ENCODE data around the gene FAM227A. TPM values are rescaled to one million over a fixed set of nuclear protein-coding genes. Genes with fewer than 3 reads are reported as not detected.
A peak's percentile ranks its signal among the peaks of the same experiment; 100 is the strongest.

The FAM227A gene
- 1.0 and 1.4 TPM in 2 replicates for polyA plus RNA-seq (2011; rRNA removed)
- 2.9 and 3.1 TPM in 2 replicates for polyA minus RNA-seq (2011; rRNA and poly(A)+ RNA removed)

- Histone ChIP-seq H3K4me3 (ENCODE audit: low read depth, low read length) (peak within 1 kb of the TSS; percentile 87), H3K27ac (ENCODE audit: low read depth, low read length) (peak within 1 kb of the TSS; percentile 83), H3K9me3 (ENCODE audit: control insufficient read depth, insufficient read depth, low read length) (no peaks in the 10 kb centered on the region; the same call in 1 of the 2 replicates), H3K27me3 (ENCODE audit: control insufficient read depth, insufficient read depth, low read length) (no peaks in the 10 kb centered on the region)
- TF ChIP-seq CTCF (IDR thresholded peaks at IDR 0.05; ENCODE audit: low read depth, low read length): no peak
- POLR2A ChIA-PET: no interaction called here
- CTCF ChIA-PET: no interaction called here
- peak; percentile 39 for DNase-seq (ENCODE audit: low read depth, low spot score)
Observed at GRCh38 chr22:38656256-38657044, at the start of gene FAM227A, which contains the start of gene CBY1. Gene FAM227A (minus strand): TSS chr22:38656392. CDS start chr22:38650168, 6,224 bp downstream. Gene CBY1 (plus strand): TSS chr22:38656638. CDS start chr22:38668055, 11,417 bp downstream.

DNA sequence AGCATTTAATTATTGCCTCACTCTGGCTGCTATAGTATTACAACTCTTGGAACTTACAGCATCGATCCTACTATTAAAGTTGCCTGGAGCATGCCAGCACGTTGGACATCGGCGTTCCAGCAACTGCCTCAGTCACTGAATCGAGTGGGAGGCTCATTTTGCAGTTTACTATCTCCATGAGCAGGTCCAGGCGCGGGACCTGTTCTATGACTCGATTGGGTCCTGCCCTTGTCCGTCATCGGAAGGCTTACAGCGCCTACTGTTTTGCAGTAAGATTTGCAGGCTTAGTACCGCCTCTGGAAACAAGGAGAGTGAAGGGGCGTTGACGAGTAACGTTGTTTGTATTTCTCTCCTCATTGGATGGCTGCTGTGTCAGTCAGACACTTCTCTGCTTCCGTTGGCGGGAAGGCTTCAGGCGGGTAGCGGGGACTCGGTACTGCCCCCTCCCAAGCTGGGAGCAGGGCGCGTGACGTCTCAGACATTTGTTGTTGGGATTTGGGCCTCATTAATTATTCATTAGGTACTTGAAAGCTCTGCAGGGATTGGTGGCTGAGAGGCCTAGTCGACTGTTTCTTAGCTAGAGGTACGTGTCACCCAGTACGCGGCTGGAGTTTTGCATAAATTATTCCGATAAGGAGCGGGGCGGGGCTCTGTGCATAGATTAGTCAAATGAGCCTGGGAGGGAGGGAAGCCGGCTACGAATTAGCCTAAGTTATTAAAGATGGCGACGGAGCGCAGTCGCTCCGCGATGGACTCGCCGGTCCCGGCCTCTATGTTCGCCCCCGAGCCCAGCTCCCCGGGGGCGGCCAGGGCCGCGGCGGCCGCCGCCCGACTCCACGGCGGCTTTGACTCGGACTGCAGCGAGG lies 49.3 kb upstream of the FAM227A start, which contains the start of gene GTPBP1:
Gene GTPBP1, plus strand, starts transcription at position 710 of the 866 bp plus-strand sequence. Its CDS starts 12 bp downstream, at position 722.
- peak within 1 kb of the TSS; percentile 87 for H3K27ac ChIP-seq (ENCODE audit: low read depth, low read length)
- ChIA-PET POLR2A (interaction anchor here (0.5 to 1.7 kb wide), 10 partner anchors 9 to 800 kb away, joined by 3 to 8 read pairs (median 3); partner anchors contain the start of gene TOMM22), CTCF (interaction anchor here (1.0 kb wide), 1 partner anchor 20 kb away, joined by 6 read pairs; no protein-coding TSS in a partner anchor)
- H3K4me3 ChIP-seq (ENCODE audit: low read depth, low read length): peak within 1 kb of the TSS; percentile 88
- H3K9me3 ChIP-seq (ENCODE audit: control insufficient read depth, insufficient read depth, low read length): peaks cover 3% of the 10 kb centered on the region; the same call in 1 of the 2 replicates
- no peak for TF ChIP-seq CTCF (IDR thresholded peaks at IDR 0.05; ENCODE audit: low read depth, low read length)
- peak; percentile 100 for DNase-seq (ENCODE audit: low read depth, low spot score)
- no peaks in the 10 kb centered on the region for H3K27me3 ChIP-seq (ENCODE audit: control insufficient read depth, insufficient read depth, low read length)

GRCh38 chr22:38704654-38705234 lies 48.6 kb upstream of the FAM227A start:
- peak overlapping the region; percentile 43 for H3K4me3 ChIP-seq (ENCODE audit: low read depth, low read length)
- H3K9me3 ChIP-seq (ENCODE audit: control insufficient read depth, insufficient read depth, low read length): peaks cover 3% of the 10 kb centered on the region; the same call in 1 of the 2 replicates
- H3K27me3 ChIP-seq (ENCODE audit: control insufficient read depth, insufficient read depth, low read length): no peaks in the 10 kb centered on the region
- no peak for TF ChIP-seq CTCF (IDR thresholded peaks at IDR 0.05; ENCODE audit: low read depth, low read length)
- ChIA-PET CTCF (interaction anchor here (1.0 kb wide), 1 partner anchor 21 kb away, joined by 6 read pairs; no protein-coding TSS in a partner anchor), POLR2A (interaction anchor here (0.7 to 1.7 kb wide), 2 partner anchors 23 to 28 kb away, joined by 5 to 8 read pairs; partner anchors contain the start of gene TOMM22)
- DNase-seq (ENCODE audit: low read depth, low spot score): no peak
- no peak overlapping the region for H3K27ac ChIP-seq (ENCODE audit: low read depth, low read length)

DNA sequence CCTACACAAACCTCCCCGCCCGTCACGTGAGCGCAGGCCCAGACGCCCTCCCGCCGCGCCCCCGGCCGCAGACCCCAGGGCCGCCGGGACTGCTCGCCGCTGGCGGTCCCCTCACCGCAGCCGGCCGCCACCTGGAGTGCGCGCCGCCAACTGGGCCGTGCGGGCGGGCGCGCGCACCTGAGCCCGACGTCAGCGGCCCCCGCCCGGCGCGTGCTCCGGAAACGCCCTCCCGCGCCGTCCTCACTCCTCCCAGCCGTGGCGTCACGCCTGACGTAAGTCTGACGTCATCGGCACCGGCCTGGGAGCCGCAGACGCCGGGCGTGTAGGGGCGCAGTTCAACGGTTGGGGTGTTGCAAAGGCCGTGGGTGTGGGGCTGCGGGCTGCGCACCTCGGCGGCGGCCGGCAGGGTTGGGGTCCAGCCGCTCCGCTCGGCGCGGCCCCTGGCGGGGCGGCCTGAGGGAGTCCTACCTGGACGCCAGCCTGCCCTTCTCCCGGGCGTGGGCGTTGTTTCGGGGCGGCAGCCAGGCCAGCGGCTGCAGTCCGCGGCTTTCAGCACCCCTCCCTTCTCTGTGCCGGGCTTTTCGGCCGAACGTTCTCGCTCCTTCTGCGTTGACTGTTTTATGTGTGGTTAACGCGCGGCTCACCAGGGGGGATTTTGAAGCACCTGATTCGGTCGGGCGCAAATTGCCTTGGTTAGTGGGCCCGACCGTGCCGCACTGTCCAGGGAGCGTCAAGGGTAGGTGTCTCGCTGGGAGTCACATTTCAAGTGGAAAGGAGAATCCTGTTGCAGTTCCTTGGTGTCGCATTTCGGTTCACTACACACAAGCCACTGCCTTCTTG lies 44.8 kb upstream of the FAM227A start, which contains the start of gene JOSD1:
Gene JOSD1, minus strand, starts transcription at position 155 of the 840 bp plus-strand sequence. CDS start 956 bp downstream, outside the sequence.
- peak within 1 kb of the TSS; percentile 84 for H3K27ac ChIP-seq (ENCODE audit: low read depth, low read length)
- no peaks in the 10 kb centered on the region for H3K27me3 ChIP-seq (ENCODE audit: control insufficient read depth, insufficient read depth, low read length)
- H3K4me3 ChIP-seq (ENCODE audit: low read depth, low read length): peak within 1 kb of the TSS; percentile 85
- H3K9me3 ChIP-seq (ENCODE audit: control insufficient read depth, insufficient read depth, low read length): no peaks in the 10 kb centered on the region
- DNase-seq (ENCODE audit: low read depth, low spot score): peak; percentile 82
- CTCF ChIA-PET: no interaction called here
- POLR2A ChIA-PET: no interaction called here
- TF ChIP-seq CTCF (IDR thresholded peaks at IDR 0.05; ENCODE audit: low read depth, low read length): no peak

Data from AG04450 (cell line).